Measurements from ENCODE around the gene CXorf58.

CXorf58 gene

DNA sequence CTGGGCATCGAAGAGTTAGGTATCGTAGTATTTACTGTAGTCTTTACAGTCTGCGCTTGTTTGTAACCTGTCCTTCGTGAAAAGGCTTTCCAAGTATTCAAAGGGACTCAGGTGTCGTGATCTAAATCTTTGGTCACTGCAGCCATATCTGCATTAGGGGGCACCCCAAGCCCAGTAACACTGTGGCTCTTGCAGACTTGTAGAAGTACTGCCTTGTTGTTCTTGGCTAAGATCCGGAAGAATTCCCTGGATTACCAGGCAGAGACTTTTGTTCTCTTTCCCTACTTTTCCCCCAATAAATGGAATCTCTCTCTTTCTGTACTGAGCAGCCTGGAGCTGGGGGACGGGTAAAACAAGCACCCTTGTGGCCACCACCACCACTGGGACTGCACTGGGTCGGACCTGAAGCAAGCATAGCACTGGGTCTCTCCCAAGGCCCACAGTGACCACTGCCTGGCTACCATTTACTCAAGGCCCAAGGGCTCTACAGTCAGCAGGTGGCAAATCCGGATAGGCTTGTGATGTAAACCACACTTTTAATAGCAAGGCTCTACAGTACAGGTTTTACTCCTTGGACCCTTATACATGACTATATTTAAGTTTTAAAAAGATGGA lies 12.0 kb downstream of the CXorf58 start:
- Histone ChIP-seq H2BK15ac (ENCODE audit: low read depth, poor library complexity, severe bottlenecking) (no peak overlapping the region), H3K14ac (ENCODE audit: low read length in 2 of 2) (no peak overlapping the region), H3K27me3 (ENCODE audit: control insufficient read depth in 1 of 2, insufficient read depth in 1 of 2, low read length in 2 of 2) (peaks cover 0 to 8% of the 10 kb centered on the region in 2 experiments), H3K36me3 (ENCODE audit: control insufficient read depth in 1 of 2, insufficient read depth in 2 of 2, low read depth in 1 of 2, low read length in 2 of 2) (no peaks in the 10 kb centered on the region), H3K9me3 (ENCODE audit: control insufficient read depth, low read length) (peaks cover 3% of the 10 kb centered on the region), H2BK120ac (ENCODE audit: low read depth, low read length) (no peak overlapping the region), H3K4me1 (ENCODE audit: control insufficient read depth, insufficient read depth, low read depth, low read length) (no peaks in the 10 kb centered on the region), H2BK5ac (ENCODE audit: low read depth, low read length, poor library complexity, severe bottlenecking) (no peak overlapping the region), H3K9ac (ENCODE audit: low read length) (no peak overlapping the region), H2AK5ac (ENCODE audit: low read length, severe bottlenecking) (no peak overlapping the region), H3K4ac (ENCODE audit: low read depth in 1 of 2, low read length in 2 of 2) (no peak overlapping the region), H3K4me2 (ENCODE audit: low read length, poor library complexity, severe bottlenecking) (no peak overlapping the region), H3K18ac (ENCODE audit: low read depth in 1 of 2, low read length in 2 of 2) (no peak overlapping the region), H3K23ac (ENCODE audit: low read length in 2 of 2) (no peak overlapping the region), H2BK12ac (ENCODE audit: low read length in 2 of 2) (no peak overlapping the region), H4K8ac (ENCODE audit: low read length) (no peak overlapping the region), H3K4me3 (ENCODE audit: insufficient read depth in 1 of 2, low read depth in 1 of 2, low read length in 2 of 2) (no peak overlapping the region), H3K27ac (ENCODE audit: low read length, poor library complexity, severe bottlenecking) (no peak overlapping the region), H4K91ac (ENCODE audit: low read length) (no peak overlapping the region), H2AFZ (ENCODE audit: low read depth, low read length) (no peak overlapping the region), H3K79me1 (replicated peaks; ENCODE audit: low read length, poor library complexity, severe bottlenecking) (no peaks in the 10 kb centered on the region)
- 80% methylated on average over 8 of the region's 9 CpGs for WGBS
- no peak for DNase-seq

- Histone ChIP-seq H3K4me3 (ENCODE audit: insufficient read depth in 1 of 2, low read depth in 1 of 2, low read length in 2 of 2) (no peak overlapping the region), H3K36me3 (ENCODE audit: control insufficient read depth in 1 of 2, insufficient read depth in 2 of 2, low read depth in 1 of 2, low read length in 2 of 2) (no peaks in the 10 kb centered on the region), H2BK5ac (ENCODE audit: low read depth, low read length, poor library complexity, severe bottlenecking) (no peak overlapping the region), H3K23ac (ENCODE audit: low read length in 2 of 2) (no peak overlapping the region), H3K79me1 (replicated peaks; ENCODE audit: low read length, poor library complexity, severe bottlenecking) (no peaks in the 10 kb centered on the region), H3K4me2 (ENCODE audit: low read length, poor library complexity, severe bottlenecking) (no peak overlapping the region), H2BK12ac (ENCODE audit: low read length in 2 of 2) (no peak overlapping the region), H3K14ac (ENCODE audit: low read length in 2 of 2) (no peak overlapping the region), H2BK15ac (ENCODE audit: low read depth, poor library complexity, severe bottlenecking) (no peak overlapping the region), H2AFZ (ENCODE audit: low read depth, low read length) (no peak overlapping the region), H3K4ac (ENCODE audit: low read depth in 1 of 2, low read length in 2 of 2) (no peak overlapping the region), H2AK5ac (ENCODE audit: low read length, severe bottlenecking) (no peak overlapping the region), H3K27me3 (ENCODE audit: control insufficient read depth in 1 of 2, insufficient read depth in 1 of 2, low read length in 2 of 2) (peaks cover 0 to 8% of the 10 kb centered on the region in 2 experiments), H2BK120ac (ENCODE audit: low read depth, low read length) (no peak overlapping the region), H3K9ac (ENCODE audit: low read length) (no peak overlapping the region), H3K18ac (ENCODE audit: low read depth in 1 of 2, low read length in 2 of 2) (no peak overlapping the region), H3K9me3 (ENCODE audit: control insufficient read depth, low read length) (no peaks in the 10 kb centered on the region), H4K91ac (ENCODE audit: low read length) (no peak overlapping the region), H3K27ac (ENCODE audit: low read length, poor library complexity, severe bottlenecking) (no peak overlapping the region), H4K8ac (ENCODE audit: low read length) (no peak overlapping the region), H3K4me1 (ENCODE audit: control insufficient read depth, insufficient read depth, low read depth, low read length) (no peaks in the 10 kb centered on the region)
- peak; percentile 7 for DNase-seq
- no CpG with 5 or more reads among the region's 4 CpGs for WGBS
These were observed 18.2 kb downstream of the CXorf58 start for GRCh38 chrX:23926015-23926414.

- H3K9me3 ChIP-seq (ENCODE audit: control insufficient read depth, low read length): no peaks in the 10 kb centered on the region
- no peak overlapping the region for H2BK15ac ChIP-seq (ENCODE audit: low read depth, poor library complexity, severe bottlenecking)
- no peak overlapping the region for H3K4me3 ChIP-seq (ENCODE audit: insufficient read depth in 1 of 2, low read depth in 1 of 2, low read length in 2 of 2)
- H2AK5ac ChIP-seq (ENCODE audit: low read length, severe bottlenecking): no peak overlapping the region
- peaks cover 0 to 3% of the 10 kb centered on the region in 2 experiments for H3K27me3 ChIP-seq (ENCODE audit: control insufficient read depth in 1 of 2, insufficient read depth in 1 of 2, low read length in 2 of 2)
- H3K4ac ChIP-seq (ENCODE audit: low read depth in 1 of 2, low read length in 2 of 2): no peak overlapping the region
- DNase-seq: no peak
- no peak overlapping the region for H2AFZ ChIP-seq (ENCODE audit: low read depth, low read length)
- no peak overlapping the region for H3K27ac ChIP-seq (ENCODE audit: low read length, poor library complexity, severe bottlenecking)
- H3K4me1 ChIP-seq (ENCODE audit: control insufficient read depth, insufficient read depth, low read depth, low read length): no peaks in the 10 kb centered on the region
- H3K9ac ChIP-seq (ENCODE audit: low read length): no peak overlapping the region
- no peak overlapping the region for H3K4me2 ChIP-seq (ENCODE audit: low read length, poor library complexity, severe bottlenecking)
- no peak overlapping the region for H3K23ac ChIP-seq (ENCODE audit: low read length in 2 of 2)
- WGBS: no CpG with 5 or more reads among the region's 2 CpGs
- no peak overlapping the region for H2BK5ac ChIP-seq (ENCODE audit: low read depth, low read length, poor library complexity, severe bottlenecking)
- no peaks in the 10 kb centered on the region for H3K36me3 ChIP-seq (ENCODE audit: control insufficient read depth in 1 of 2, insufficient read depth in 2 of 2, low read depth in 1 of 2, low read length in 2 of 2)
- no peak overlapping the region for H2BK12ac ChIP-seq (ENCODE audit: low read length in 2 of 2)
- H4K8ac ChIP-seq (ENCODE audit: low read length): no peak overlapping the region
- H2BK120ac ChIP-seq (ENCODE audit: low read depth, low read length): no peak overlapping the region
- H4K91ac ChIP-seq (ENCODE audit: low read length): no peak overlapping the region
- no peaks in the 10 kb centered on the region for H3K79me1 ChIP-seq (replicated peaks; ENCODE audit: low read length, poor library complexity, severe bottlenecking)
- no peak overlapping the region for H3K14ac ChIP-seq (ENCODE audit: low read length in 2 of 2)
- no peak overlapping the region for H3K18ac ChIP-seq (ENCODE audit: low read depth in 1 of 2, low read length in 2 of 2)
These were observed 23.2 kb downstream of the CXorf58 start for GRCh38 chrX:23930894-23931604.

GRCh38 chrX:23932046-23932445 lies 24.2 kb downstream of the CXorf58 start:
- H3K14ac ChIP-seq (ENCODE audit: low read length in 2 of 2): no peak overlapping the region
- no peak overlapping the region for H3K18ac ChIP-seq (ENCODE audit: low read depth in 1 of 2, low read length in 2 of 2)
- DNase-seq: no peak
- H3K23ac ChIP-seq (ENCODE audit: low read length in 2 of 2): no peak overlapping the region
- no peak overlapping the region for H3K4ac ChIP-seq (ENCODE audit: low read depth in 1 of 2, low read length in 2 of 2)
- no peak overlapping the region for H3K27ac ChIP-seq (ENCODE audit: low read length, poor library complexity, severe bottlenecking)
- H4K91ac ChIP-seq (ENCODE audit: low read length): no peak overlapping the region
- H2BK15ac ChIP-seq (ENCODE audit: low read depth, poor library complexity, severe bottlenecking): no peak overlapping the region
- H2BK120ac ChIP-seq (ENCODE audit: low read depth, low read length): no peak overlapping the region
- H4K8ac ChIP-seq (ENCODE audit: low read length): no peak overlapping the region
- H2BK12ac ChIP-seq (ENCODE audit: low read length in 2 of 2): no peak overlapping the region
- no peaks in the 10 kb centered on the region for H3K79me1 ChIP-seq (replicated peaks; ENCODE audit: low read length, poor library complexity, severe bottlenecking)
- H2AK5ac ChIP-seq (ENCODE audit: low read length, severe bottlenecking): no peak overlapping the region
- no peak overlapping the region for H2AFZ ChIP-seq (ENCODE audit: low read depth, low read length)
- H3K27me3 ChIP-seq (ENCODE audit: control insufficient read depth in 1 of 2, insufficient read depth in 1 of 2, low read length in 2 of 2): peaks cover 0 to 5% of the 10 kb centered on the region in 2 experiments
- H3K36me3 ChIP-seq (ENCODE audit: control insufficient read depth in 1 of 2, insufficient read depth in 2 of 2, low read depth in 1 of 2, low read length in 2 of 2): no peaks in the 10 kb centered on the region
- H3K9ac ChIP-seq (ENCODE audit: low read length): no peak overlapping the region
- H3K4me3 ChIP-seq (ENCODE audit: insufficient read depth in 1 of 2, low read depth in 1 of 2, low read length in 2 of 2): no peak overlapping the region
- no peaks in the 10 kb centered on the region for H3K9me3 ChIP-seq (ENCODE audit: control insufficient read depth, low read length)
- no peak overlapping the region for H3K4me2 ChIP-seq (ENCODE audit: low read length, poor library complexity, severe bottlenecking)
- WGBS: 50% methylated on average over 1 of the region's 1 CpG
- no peak overlapping the region for H2BK5ac ChIP-seq (ENCODE audit: low read depth, low read length, poor library complexity, severe bottlenecking)
- no peaks in the 10 kb centered on the region for H3K4me1 ChIP-seq (ENCODE audit: control insufficient read depth, insufficient read depth, low read depth, low read length)
